GM12874 (cell line): ENCODE measurements around the gene VPS4A.

Experiments used
- CTCF ChIP-seq: IDR thresholded peaks from 2 replicates; pipeline ENCODE4 v1.5.1; 2011; ENCODE audit warnings: low read depth, mild to moderate bottlenecking, control low read depth, low read length, moderate library complexity; ENCODE audit not compliant: insufficient read depth

VPS4A gene

GRCh38 chr16:69330286-69331109 lies 19.3 kb downstream of the VPS4A start, which contains the start of gene PDF:
Gene PDF, minus strand, starts transcription at chr16:69330588. Its CDS starts 18 bp downstream, at chr16:69330570.
- TF ChIP-seq CTCF, result no peak

GRCh38 chr16:69334696-69335095 lies 23.5 kb downstream of the VPS4A start:
- no peak for TF ChIP-seq CTCF

- no peak for TF ChIP-seq CTCF
Measured at GRCh38 chr16:69338557-69339288, 27.6 kb downstream of the VPS4A start.

GRCh38 chr16:69339289-69340094 lies 28.3 kb downstream of the VPS4A start, which contains the start of the genes COG8 and NIP7:
Gene COG8, minus strand, starts transcription at chr16:69339564. Its CDS starts 12 bp downstream, at chr16:69339552.
Gene NIP7, plus strand, starts transcription at chr16:69339772. Its CDS starts 58 bp downstream, at chr16:69339830.
- peak; percentile 77 for TF ChIP-seq CTCF

- TF ChIP-seq CTCF, result no peak
Measured at GRCh38 chr16:69340095-69340644, 29.0 kb downstream of the VPS4A start.

GRCh38 chr16:69344171-69344570 lies 33.0 kb downstream of the VPS4A start:
- TF ChIP-seq CTCF, result no peak
